H1 (cell line): ENCODE measurements around the gene WRAP73. TPM values are rescaled to one million over a fixed set of nuclear protein-coding genes. Genes with fewer than 3 reads are reported as not detected.

Experiments
- HDAC2 ChIP-seq, 2 experiments: fragments of 300-600 bp in 1 of 2; sonication (generic) in 1 of 2; IDR thresholded peaks; 2 replicates each; pipeline ENCODE4 v1.6.1; 2011 to 2012; ENCODE audit warnings: low read depth in 2 of 2, low read length in 2 of 2, mild to moderate bottlenecking in 2 of 2, moderate library complexity in 2 of 2, borderline replicate concordance in 1 of 2, inconsistent platforms in 1 of 2
- KDM5A ChIP-seq: fragments of 200-600 bp; IDR thresholded peaks from 2 replicates; pipeline ENCODE4 v1.7.1; 2012; ENCODE audit warnings: mild to moderate bottlenecking, low read length, inconsistent platforms, mixed read lengths
- polyA plus RNA-seq, 7 experiments: library from polyadenylated mRNA; depleted of rRNA in 3 of 7; stranded (reverse) in 5 of 7; unstranded in 2 of 7; fragments of >200 nt in 5 of 7; fragments of 200-250 nt in 2 of 7; gene quantifications; 1 replicate in 5 of 7; 2 replicates in 1 of 7; 4 replicates in 1 of 7; pipeline versions ENCODE4 v1.2.1 to v1.2.3, GENCODE V29; 2011 to 2013; ENCODE audit warnings: missing spikeins in 2 of 7, mixed read lengths in 2 of 7
- total RNA-seq: library from RNA; stranded (reverse); fragmentation: NEBNext Ultra II Directional; extraction: Animal tissue kit (Norgen Biotek cat#: 25700); gene quantifications from 2 replicates; pipeline ENCODE4 v1.2.1, GENCODE V29; 2021

WRAP73 gene
- total and polyA plus RNA-seq, 2 of the 8 experiments (the other 6 are each of a cell fraction or from before 2014, with no cell fraction given) = 30.3 to 50.7 TPM

- TF ChIP-seq HDAC2 (IDR thresholded peaks at IDR 0.05; ENCODE audit: borderline replicate concordance in 1 of 2, low read depth in 2 of 2, low read length in 2 of 2) (no peak), KDM5A (no peak)
Observed at GRCh38 chr1:3603571-3604467, 46.1 kb downstream of the WRAP73 start (continued).
